Measurements from ENCODE around the gene CHRNA10. TPM values are rescaled to one million over a fixed set of nuclear protein-coding genes. Genes with fewer than 3 reads are reported as not detected.

Gene CHRNA10
- total and polyA plus RNA-seq, 2 experiments from 2014 or later: 0.53 TPM; not detected in 1

- Histone ChIP-seq H3K36me3 (replicated peaks; ENCODE audit: insufficient read depth, low read depth) (no peaks in the 10 kb centered on the region), H3K4me1 (ENCODE audit: insufficient read depth) (no peaks in the 10 kb centered on the region), H3K79me2 (no peaks in the 10 kb centered on the region), H4K20me1 (ENCODE audit: insufficient read depth, poor library complexity, severe bottlenecking) (no peaks in the 10 kb centered on the region), H3K9me3 (ENCODE audit: low read depth) (no peaks in the 10 kb centered on the region), H3K4me3 (no peak overlapping the region), H3K27ac (no peak overlapping the region), H3K9me2 (replicated peaks; ENCODE audit: insufficient read depth) (no peaks in the 10 kb centered on the region), H3K4me2 (no peak overlapping the region), H2AFZ (no peak overlapping the region), H3K27me3 (no peaks in the 10 kb centered on the region)
- no peak for TF ChIP-seq EZH2phosphoT487 (IDR thresholded peaks at IDR 0.05; ENCODE audit: low read depth, severe bottlenecking, unreplicated experiment)
- TF ChIP-seq EZH2 (IDR thresholded peaks at IDR 0.05; ENCODE audit: borderline replicate concordance): no peak
- TF ChIP-seq CTCF (IDR thresholded peaks at IDR 0.05; ENCODE audit: poor library complexity): no peak
- no peak for DNase-seq (ENCODE audit: low spot score)
- WGBS (ENCODE audit: low lambda C conversion rate, missing lambda C conversion rate): 88% methylated on average over 5 of the region's 5 CpGs
These were observed 39.0 kb downstream of the CHRNA10 start for GRCh38 chr11:3632070-3632660.

- H3K79me2 ChIP-seq: no peaks in the 10 kb centered on the region
- DNase-seq (ENCODE audit: low spot score): no peak
- H3K36me3 ChIP-seq (replicated peaks; ENCODE audit: insufficient read depth, low read depth): no peaks in the 10 kb centered on the region
- no peak overlapping the region for H2AFZ ChIP-seq
- no peaks in the 10 kb centered on the region for H4K20me1 ChIP-seq (ENCODE audit: insufficient read depth, poor library complexity, severe bottlenecking)
- H3K4me3 ChIP-seq: no peak overlapping the region
- no peaks in the 10 kb centered on the region for H3K27me3 ChIP-seq
- TF ChIP-seq EZH2phosphoT487 (IDR thresholded peaks at IDR 0.05; ENCODE audit: low read depth, severe bottlenecking, unreplicated experiment) (no peak), EZH2 (IDR thresholded peaks at IDR 0.05; ENCODE audit: borderline replicate concordance) (no peak), CTCF (IDR thresholded peaks at IDR 0.05; ENCODE audit: poor library complexity) (no peak)
- H3K4me2 ChIP-seq: no peak overlapping the region
- no peaks in the 10 kb centered on the region for H3K4me1 ChIP-seq (ENCODE audit: insufficient read depth)
- 76% methylated on average over 4 of the region's 4 CpGs for WGBS (ENCODE audit: low lambda C conversion rate, missing lambda C conversion rate)
- no peaks in the 10 kb centered on the region for H3K9me3 ChIP-seq (ENCODE audit: low read depth)
- no peak overlapping the region for H3K27ac ChIP-seq
- H3K9me2 ChIP-seq (replicated peaks; ENCODE audit: insufficient read depth): no peaks in the 10 kb centered on the region
These were observed 39.9 kb downstream of the CHRNA10 start for GRCh38 chr11:3631331-3631730.

GRCh38 chr11:3627291-3627690 is 43.9 kb downstream of the CHRNA10 start:
- H3K27me3 ChIP-seq: no peaks in the 10 kb centered on the region
- WGBS (ENCODE audit: low lambda C conversion rate, missing lambda C conversion rate): 84% methylated on average over 1 of the region's 1 CpG

More at GRCh38 chr11:3627291-3627690, 43.9 kb downstream of the CHRNA10 start:
- DNase-seq (ENCODE audit: low spot score): peak; percentile 78
- TF ChIP-seq EZH2phosphoT487 (IDR thresholded peaks at IDR 0.05; ENCODE audit: low read depth, severe bottlenecking, unreplicated experiment) (no peak), EZH2 (IDR thresholded peaks at IDR 0.05; ENCODE audit: borderline replicate concordance) (no peak), CTCF (IDR thresholded peaks at IDR 0.05; ENCODE audit: poor library complexity) (no peak)
- Histone ChIP-seq H3K9me2 (replicated peaks; ENCODE audit: insufficient read depth) (no peaks in the 10 kb centered on the region), H3K79me2 (no peaks in the 10 kb centered on the region), H3K36me3 (replicated peaks; ENCODE audit: insufficient read depth, low read depth) (no peaks in the 10 kb centered on the region), H2AFZ (no peak overlapping the region), H3K4me1 (ENCODE audit: insufficient read depth) (no peaks in the 10 kb centered on the region), H3K27ac (peak overlapping the region; percentile 64), H3K4me3 (no peak overlapping the region), H4K20me1 (ENCODE audit: insufficient read depth, poor library complexity, severe bottlenecking) (no peaks in the 10 kb centered on the region), H3K4me2 (no peak overlapping the region), H3K9me3 (ENCODE audit: low read depth) (no peaks in the 10 kb centered on the region)

Measured in hepatocyte (in vitro differentiated cells).